GM18858 (cell line): ENCODE data around the gene PACS2.

Source experiments
- ATAC-seq: cut with Tn5 transposase; IDR thresholded peaks from one replicate; pipeline ENCODE4 v1.9.1; 2021; ENCODE audit not compliant: unreplicated experiment

The PACS2 gene

GRCh38 chr14:105437723-105438500 is 123.4 kb downstream of the PACS2 start:
- ATAC-seq: no peak

GRCh38 chr14:105439179-105439578 is 124.6 kb downstream of the PACS2 start:
- no peak for ATAC-seq

GRCh38 chr14:105439710-105440553 is 125.4 kb downstream of the PACS2 start:
- no peak for ATAC-seq

GRCh38 chr14:105440554-105440900 is 126.0 kb downstream of the PACS2 start:
- no peak for ATAC-seq

- ATAC-seq: no peak
Measured at GRCh38 chr14:105440992-105441391, 126.4 kb downstream of the PACS2 start.

- no peak for ATAC-seq
Measured at GRCh38 chr14:105442125-105442524, 127.6 kb downstream of the PACS2 start.

DNA sequence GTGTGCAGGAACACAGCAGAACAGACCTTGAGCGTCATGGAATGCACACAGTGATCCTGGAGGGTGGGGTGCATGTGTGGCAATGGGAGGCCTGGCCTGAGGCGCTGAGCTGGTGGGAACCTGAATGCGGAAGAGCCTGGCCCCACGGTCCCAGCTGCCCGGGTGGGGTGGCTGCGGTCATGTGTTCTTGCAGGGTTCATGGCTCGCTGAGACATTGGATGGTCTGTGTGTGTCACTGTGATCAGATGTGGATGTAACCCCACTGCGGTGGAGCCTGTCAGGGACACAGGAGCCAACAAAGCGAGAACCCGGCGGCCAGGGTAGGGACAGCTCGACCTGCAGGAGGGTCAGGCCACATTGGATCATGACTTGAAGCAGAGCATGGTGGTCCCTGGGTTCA is 128.3 kb downstream of the PACS2 start:
- ATAC-seq: no peak

DNA sequence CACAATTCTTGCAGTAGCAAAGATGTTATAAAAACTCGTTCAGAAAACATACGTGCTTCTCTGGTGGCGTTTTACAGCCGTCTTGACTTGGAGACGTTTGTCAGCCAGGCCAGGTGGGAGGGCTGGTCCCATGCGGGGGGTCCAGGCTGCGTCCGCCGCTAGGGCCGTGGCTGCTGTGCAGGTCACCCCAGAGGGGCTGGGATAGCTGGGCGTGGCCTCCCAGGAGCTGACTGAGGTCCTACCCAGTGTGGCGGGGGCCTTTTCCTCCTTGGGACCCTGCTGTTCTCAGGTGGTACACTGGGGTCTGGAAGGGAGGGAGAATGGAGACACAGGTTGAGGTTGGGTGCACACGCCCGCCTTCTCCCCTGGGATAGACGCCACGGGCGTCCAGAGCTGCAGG is 130.3 kb downstream of the PACS2 start:
- no peak for ATAC-seq

DNA sequence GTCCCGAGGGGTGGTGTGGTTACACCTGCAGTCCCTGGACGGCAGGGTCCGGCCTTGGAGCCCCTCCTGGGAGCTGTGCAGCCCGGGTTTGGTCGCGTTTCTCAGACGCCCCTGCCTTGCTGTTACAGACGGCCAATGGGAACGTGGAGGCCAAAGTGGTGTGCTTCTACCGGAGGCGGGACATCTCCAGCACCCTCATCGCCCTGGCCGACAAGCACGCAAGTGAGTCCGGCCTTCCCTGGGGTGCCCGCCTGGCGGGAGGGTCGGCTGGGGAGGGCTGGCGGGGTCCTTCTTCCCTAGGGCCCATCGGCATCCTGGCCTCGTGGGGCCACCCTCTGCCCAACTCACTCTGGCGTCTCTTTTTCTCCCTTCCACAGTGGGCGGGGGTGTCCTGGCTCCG is 130.7 kb downstream of the PACS2 start:
- no peak for ATAC-seq

- no peak for ATAC-seq
Measured at GRCh38 chr14:105445901-105446845, 131.6 kb downstream of the PACS2 start.

DNA sequence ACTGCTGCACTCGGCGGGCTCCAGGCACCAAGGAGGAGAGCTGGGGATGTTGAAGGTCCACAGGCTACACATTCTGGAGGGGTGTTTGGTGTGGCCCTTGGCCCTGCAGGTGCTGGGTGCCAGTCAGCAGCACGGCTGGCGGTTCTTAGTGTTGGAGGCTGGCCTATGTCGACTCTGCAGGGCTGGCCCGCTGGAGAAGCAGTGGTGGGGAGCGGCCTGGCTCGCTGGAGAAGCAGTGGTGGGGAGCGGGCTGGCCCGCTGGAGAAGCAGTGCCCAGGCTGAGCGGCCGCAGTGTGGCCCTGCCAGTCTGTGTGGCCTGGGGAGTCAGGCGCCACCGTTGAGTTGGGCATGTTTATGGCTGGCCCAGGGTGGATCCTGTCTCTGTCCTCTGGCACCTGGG is 132.4 kb downstream of the PACS2 start:
- ATAC-seq: no peak
